ENCODE results near the gene ASGR1.

Gene ASGR1

DNA sequence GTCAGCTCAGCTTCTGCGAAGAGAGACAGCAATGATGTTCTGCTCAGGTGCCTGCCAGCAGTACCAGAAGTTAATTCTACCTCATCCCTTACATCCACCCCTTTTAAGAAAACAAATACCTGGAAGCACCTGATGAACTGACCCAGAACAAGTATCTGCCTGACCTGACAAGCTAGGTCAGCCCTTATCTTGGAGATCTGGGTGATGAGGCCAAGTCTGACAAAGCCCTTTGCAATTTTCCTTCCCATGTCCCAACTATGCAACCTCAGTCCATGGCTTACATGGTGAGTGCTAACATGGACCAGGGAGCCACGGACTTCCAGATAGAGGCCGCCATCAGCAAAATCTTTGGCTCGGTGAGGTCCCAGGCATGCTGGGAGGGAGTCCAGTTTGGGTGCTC lies 44.2 kb upstream of the ASGR1 start:
- DNase-seq (ENCODE audit: low read depth), result peak; percentile 89
- H3K4me3 ChIP-seq (ENCODE audit: low read depth, low read length), result no peak overlapping the region
- TF ChIP-seq, protein P1, sequence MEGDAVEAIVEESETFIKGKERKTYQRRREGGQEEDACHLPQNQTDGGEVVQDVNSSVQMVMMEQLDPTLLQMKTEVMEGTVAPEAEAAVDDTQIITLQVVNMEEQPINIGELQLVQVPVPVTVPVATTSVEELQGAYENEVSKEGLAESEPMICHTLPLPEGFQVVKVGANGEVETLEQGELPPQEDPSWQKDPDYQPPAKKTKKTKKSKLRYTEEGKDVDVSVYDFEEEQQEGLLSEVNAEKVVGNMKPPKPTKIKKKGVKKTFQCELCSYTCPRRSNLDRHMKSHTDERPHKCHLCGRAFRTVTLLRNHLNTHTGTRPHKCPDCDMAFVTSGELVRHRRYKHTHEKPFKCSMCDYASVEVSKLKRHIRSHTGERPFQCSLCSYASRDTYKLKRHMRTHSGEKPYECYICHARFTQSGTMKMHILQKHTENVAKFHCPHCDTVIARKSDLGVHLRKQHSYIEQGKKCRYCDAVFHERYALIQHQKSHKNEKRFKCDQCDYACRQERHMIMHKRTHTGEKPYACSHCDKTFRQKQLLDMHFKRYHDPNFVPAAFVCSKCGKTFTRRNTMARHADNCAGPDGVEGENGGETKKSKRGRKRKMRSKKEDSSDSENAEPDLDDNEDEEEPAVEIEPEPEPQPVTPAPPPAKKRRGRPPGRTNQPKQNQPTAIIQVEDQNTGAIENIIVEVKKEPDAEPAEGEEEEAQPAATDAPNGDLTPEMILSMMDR (IDR thresholded peaks at IDR 0.05; ENCODE audit: control insufficient read depth, extremely low read depth, insufficient read depth), result no peak

DNA sequence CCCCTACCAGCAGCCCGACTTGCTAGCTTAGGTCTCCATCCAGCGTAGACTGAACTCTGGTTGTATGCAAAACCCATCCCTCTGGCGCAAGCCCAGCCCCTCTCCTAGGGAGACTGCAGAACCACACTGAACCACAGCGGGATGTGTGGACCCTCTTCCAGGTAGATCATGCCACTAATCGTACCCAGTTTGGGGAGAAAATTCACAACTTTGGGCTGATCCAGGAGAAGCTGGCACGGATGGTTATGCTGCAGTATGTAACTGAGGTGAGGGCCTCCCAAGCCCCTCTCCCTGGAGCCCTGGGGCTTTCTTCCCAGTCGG lies 43.8 kb upstream of the ASGR1 start:
- TF ChIP-seq, protein P1 (IDR thresholded peaks at IDR 0.05; ENCODE audit: control insufficient read depth, extremely low read depth, insufficient read depth), result no peak
- H3K4me3 ChIP-seq (ENCODE audit: low read depth, low read length), result no peak overlapping the region
- no peak for DNase-seq (ENCODE audit: low read depth)

DNA sequence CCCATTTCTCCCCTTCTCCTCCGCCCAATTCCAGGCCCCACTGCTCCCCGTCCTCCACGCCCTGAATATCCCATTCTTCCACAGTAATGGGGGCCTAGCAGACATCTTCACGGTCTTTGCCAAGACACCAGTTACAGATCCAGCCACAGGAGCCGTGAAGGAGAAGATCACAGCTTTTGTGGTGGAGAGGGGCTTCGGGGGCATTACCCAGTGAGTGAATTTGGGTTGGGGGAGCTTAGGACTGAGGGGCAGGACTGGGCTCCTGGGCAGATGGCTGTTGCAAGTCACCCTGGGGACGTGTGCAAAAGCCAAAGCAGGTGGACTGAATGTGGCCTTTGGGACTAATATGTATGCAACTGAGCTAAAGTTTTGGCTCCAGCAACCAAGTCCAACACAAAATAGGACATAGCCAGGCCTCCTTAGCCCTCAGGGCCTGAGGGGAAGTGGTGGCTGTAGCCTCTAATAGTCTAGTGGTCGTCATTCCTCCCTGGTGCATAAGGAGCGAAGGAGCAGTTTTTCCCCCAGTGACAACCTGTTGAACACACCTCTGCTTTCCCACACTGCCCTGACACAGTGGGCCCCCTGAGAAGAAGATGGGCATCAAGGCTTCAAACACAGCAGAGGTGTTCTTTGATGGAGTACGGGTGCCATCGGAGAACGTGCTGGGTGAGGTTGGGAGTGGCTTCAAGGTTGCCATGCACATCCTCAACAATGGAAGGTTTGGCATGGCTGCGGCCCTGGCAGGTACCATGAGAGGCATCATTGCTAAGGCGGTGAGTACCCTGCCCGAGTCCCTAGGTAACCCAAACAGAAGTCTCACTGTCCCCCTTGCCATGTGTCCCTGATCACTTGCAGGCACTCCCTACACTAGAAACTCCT lies 43.2 kb upstream of the ASGR1 start:
- no peak overlapping the region for H3K4me3 ChIP-seq (ENCODE audit: low read depth, low read length)
- TF ChIP-seq, protein P1 (IDR thresholded peaks at IDR 0.05; ENCODE audit: control insufficient read depth, extremely low read depth, insufficient read depth), result no peak
- DNase-seq (ENCODE audit: low read depth), result no peak

DNA sequence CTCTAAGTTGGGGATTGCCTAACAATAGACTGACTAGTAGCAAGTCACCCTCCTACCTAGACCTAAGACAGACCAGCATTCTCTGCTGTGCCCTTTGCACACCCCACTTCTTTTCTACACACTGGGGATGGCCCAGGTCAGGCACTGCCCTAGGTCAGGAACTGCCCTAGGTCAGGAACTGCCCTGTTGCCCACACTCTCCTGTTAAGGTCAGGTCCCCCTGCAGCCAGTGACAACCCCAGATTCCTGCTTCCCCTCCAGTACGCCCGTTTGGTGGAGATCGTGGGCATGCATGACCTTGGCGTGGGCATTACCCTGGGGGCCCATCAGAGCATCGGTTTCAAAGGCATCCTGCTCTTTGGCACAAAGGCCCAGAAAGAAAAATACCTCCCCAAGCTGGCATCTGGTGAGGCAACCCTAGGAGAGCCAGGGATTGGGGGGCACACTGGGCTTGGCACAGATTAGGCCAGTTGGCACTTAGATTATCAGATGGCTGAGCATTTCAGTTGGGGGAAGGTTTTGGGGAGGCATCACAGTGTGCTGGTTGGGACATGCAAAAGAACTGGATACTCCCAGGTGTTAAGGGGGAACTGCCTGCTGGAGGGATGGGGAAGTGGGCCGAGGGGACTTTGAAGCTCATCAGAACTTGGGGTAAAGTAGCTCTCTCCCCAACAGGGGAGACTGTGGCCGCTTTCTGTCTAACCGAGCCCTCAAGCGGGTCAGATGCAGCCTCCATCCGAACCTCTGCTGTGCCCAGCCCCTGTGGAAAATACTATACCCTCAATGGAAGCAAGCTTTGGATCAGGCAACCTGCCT lies 42.3 kb upstream of the ASGR1 start:
- no peak for DNase-seq (ENCODE audit: low read depth)
- TF ChIP-seq, protein P1 (IDR thresholded peaks at IDR 0.05; ENCODE audit: control insufficient read depth, extremely low read depth, insufficient read depth), result no peak
- peak overlapping the region; percentile 71 for H3K4me3 ChIP-seq (ENCODE audit: low read depth, low read length)

DNA sequence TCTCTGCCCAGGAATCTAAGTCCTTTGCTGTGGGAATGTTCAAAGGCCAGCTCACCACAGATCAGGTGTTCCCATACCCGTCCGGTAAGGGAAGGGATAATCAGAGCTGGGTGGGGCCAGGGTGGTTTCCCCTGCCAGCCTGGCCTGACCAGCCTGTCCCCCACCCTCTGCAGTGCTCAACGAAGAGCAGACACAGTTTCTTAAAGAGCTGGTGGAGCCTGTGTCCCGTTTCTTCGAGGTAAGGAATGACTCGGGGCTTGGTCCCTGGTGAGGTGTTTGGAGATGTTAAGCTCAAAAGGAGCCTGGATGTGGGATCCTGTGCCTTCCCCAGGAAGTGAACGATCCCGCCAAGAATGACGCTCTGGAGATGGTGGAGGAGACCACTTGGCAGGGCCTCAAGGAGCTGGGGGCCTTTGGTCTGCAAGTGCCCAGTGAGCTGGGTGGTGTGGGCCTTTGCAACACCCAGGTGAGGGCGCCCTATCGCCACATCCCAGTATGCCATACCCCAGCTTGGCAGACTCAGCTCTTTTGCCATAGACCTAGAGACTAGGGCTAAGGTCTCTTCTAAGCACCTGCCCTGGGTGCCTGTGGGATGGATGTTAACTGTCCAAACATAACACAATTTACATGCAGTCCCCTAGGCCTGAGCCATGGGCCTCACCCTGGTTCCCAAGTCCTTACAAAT lies 41.6 kb upstream of the ASGR1 start:
- peak overlapping the region; percentile 71 for H3K4me3 ChIP-seq (ENCODE audit: low read depth, low read length)
- peak; percentile 64 for DNase-seq (ENCODE audit: low read depth)
- TF ChIP-seq, protein P1 (IDR thresholded peaks at IDR 0.05; ENCODE audit: control insufficient read depth, extremely low read depth, insufficient read depth), result peak; percentile 43

DNA sequence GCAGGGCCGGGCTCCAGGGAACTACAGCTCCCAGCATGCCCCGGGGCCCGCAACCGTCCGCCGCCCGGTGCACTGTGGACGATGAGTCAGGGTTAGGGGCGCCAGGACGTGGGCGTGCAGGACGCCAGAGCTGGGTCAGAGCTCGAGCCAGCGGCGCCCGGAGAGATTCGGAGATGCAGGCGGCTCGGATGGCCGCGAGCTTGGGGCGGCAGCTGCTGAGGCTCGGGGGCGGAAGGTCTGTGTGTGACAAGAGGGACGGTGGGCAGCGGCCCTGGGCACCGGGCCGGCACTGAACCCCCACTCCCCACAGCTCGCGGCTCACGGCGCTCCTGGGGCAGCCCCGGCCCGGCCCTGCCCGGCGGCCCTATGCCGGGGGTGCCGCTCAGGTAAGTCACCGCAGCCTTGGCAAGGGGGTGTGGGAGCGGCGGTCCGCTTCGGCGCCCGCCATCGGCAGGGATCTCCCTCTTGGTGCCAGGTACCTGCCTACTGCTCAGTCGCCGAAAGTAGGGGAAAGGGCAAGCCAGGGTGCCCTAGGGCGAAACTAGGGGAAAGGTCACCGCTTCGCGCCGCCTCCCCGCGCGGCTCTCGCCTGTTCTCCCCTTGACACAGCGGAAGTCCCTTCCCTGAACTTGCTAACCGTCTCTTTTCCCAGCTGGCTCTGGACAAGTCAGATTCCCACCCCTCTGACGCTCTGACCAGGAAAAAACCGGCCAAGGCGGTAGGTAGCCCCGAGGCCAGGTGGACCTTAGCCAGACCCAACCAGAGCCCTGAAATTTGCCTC lies 40.8 kb upstream of the ASGR1 start, which contains the start of the genes ACADVL and DLG4:
ACADVL (plus strand) TSS at position 127 of the 781 bp plus-strand sequence; CDS start at position 174, 47 bp downstream.
DLG4 (minus strand) TSS at position 25 of the 781 bp plus-strand sequence.
- TF ChIP-seq, protein P1 (IDR thresholded peaks at IDR 0.05; ENCODE audit: control insufficient read depth, extremely low read depth, insufficient read depth), result no peak
- DNase-seq (ENCODE audit: low read depth), result peak; percentile 98
- H3K4me3 ChIP-seq (ENCODE audit: low read depth, low read length), result peak within 1 kb of the TSS; percentile 71

Measured in LNCaP clone FGC (cell line).